Left renal cortex interstitium (tissue), 4 donors: ENCODE data around the gene OTOG. TPM values are rescaled to one million over a fixed set of nuclear protein-coding genes. Genes with fewer than 3 reads are reported as not detected.
"Not testable (repeated sequence)": the region's sequence is repeated elsewhere in the genome, so short reads cannot be mapped to it uniquely, and the experiment has no call there.

Experiments used
- DNase-seq, 4 donors: peaks; one replicate each; pipeline ENCODE4 v3.0.0-alpha.2; 2013; ENCODE audit warnings: low read depth in 4 of 4, low spot score in 2 of 4, missing footprints in 1 of 4
- polyA plus RNA-seq, 4 donors: library from polyadenylated mRNA; unstranded; fragments of 120-200 nt; gene quantifications; one replicate each; pipeline ENCODE4 v1.2.1, GENCODE V29; 2013; ENCODE audit not compliant: insufficient read length in 4 of 4

The OTOG gene
- polyA plus RNA-seq, 4 donors, result 0.11 to 0.90 (median 0.24) TPM

DNA sequence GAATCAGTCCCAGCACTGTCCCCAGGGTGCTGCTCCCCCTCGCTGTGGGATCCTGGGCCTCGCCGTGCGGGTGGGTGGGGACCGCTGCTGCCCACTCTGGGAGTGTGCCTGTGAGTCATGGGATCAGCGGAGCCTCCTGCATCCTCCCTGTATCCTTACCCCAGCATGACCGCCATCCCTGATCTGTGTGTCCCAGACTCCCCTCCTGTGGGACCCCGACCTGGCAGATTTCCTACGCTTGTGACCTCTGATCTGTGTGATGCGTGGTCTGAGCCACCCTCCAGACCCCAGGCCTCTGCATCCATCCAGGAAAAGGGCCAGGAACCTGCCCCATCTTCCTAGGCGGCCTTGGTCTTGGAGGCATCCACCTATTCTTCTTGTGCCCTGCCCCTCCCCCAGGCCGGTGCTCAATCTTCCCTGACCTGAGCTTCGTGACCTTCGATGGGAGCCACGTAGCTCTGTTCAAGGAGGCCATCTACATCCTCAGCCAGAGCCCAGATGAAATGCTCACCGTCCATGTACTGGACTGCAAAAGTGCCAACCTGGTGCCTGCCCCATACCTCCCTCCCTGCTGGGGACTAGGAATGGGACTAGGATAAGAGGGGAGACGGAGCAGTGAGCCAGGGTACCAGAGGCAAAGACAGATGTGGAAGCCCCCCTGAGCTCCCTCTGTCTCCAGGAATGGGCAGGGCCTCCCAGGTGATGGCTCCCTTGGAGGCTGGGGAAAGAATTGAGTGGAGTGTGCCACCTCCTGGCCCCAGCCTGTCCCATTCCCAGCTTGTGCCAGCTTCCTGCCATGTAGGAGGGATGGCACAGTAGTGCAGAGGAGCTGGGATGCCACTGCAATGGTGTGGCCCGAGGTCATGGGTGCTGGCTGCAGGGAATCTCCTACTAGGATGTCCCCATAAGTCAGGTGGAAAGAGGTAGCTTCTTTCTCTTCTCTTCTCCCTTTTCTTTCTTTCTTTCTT, 65.4 kb downstream of the OTOG start:
- DNase-seq, result no peak

DNA sequence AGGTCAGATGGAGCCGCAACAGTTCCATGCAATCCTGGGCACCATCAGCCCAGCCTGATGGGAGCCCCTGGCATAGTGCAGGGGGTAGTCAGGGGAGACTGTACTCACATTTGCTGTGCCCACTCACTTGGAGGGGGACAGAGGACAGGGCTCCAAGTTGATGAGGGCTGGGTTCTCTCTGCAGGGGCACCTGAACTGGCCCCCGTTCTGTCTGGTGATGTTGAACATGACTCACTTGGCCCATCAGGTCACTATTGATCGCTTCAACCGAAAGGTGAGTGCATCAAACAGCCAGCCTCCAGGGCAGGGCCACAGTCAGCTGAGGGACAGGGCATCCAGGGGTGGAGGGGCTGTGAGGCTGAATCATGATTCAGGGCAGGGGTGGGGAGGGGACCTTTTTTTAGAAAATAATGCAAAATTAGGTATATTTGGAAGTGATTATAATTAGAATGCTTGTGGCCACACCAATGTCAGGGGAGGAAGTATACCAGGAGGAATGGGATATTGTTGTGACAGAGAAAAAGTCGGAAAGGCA, 66.4 kb downstream of the OTOG start:
- DNase-seq, result no peak

DNA sequence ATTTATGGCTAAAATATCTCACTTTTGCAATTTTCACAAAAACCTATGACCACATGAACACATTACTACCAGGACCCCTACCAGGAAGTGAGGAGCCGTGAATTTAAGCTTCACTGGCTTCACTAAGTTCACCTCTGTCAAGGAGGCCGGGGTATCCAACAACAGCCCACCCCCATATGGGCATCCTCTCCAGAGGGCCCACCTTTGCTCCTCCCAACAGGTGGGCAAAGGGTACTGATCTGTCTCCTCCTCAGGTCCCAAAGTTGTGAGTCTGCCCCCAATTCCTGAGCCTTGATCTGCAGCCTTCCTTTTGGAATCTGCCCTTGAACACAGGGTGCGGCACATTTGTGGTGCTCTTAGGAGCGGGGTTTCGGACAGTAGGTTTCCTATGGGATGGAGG, 66.9 kb downstream of the OTOG start:
- DNase-seq, result no peak

DNA sequence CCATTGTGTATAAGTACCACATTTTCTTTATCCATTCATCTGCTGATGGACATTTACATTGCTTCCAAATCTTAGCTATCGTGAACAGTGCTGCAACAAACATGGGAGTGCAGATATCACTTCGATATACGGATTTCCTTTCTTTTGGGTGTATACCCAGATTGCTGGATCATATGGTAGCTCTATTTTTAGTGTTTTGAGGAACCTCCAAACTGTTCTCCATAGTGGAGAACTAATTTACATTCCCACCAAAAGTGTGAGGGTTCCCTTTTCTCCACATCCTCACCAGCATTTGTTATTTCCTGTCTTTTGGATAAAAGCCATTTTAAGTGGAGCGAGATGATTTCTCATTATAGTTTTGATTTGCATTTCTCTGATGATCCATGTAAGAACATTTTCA, 75.7 kb downstream of the OTOG start:
- DNase-seq, result not testable (repeated sequence)

DNA sequence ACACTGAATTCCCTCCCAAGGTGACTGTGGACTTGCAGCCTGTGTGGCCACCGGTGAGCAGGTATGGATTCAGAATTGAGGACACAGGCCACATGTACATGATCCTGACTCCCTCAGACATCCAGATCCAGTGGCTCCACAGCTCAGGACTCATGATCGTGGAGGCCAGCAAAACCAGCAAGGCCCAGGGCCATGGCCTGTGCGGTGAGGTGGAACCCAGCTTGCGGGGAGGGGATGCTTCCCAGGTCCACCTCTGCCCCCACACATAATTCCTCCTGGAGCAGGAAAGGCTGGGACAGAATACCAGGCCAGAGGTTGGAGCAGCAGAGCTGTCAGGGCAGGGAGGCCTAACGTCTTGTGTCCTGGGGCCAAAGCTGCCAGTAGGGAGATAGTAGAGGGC, 82.1 kb downstream of the OTOG start:
- no peak for DNase-seq

DNA sequence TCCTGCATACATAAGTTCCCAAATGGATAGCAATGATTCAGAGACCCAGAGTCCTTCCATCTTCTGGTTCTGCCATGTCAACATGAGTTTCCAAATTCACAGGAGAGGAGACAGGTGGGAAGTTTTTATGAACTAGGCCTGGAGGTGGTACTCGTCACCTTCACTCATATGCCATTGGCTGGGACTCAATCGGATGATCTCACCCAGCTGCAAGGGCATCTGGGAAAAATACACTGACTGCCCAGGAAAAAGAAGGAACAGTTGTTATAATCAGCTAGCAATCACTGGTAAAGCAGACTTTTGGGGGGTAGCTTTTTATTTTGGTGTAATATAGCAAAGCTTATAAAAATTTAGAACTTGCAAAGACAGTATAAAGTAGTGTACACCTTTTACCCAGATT, 83.9 kb downstream of the OTOG start:
- DNase-seq, result no peak

DNA sequence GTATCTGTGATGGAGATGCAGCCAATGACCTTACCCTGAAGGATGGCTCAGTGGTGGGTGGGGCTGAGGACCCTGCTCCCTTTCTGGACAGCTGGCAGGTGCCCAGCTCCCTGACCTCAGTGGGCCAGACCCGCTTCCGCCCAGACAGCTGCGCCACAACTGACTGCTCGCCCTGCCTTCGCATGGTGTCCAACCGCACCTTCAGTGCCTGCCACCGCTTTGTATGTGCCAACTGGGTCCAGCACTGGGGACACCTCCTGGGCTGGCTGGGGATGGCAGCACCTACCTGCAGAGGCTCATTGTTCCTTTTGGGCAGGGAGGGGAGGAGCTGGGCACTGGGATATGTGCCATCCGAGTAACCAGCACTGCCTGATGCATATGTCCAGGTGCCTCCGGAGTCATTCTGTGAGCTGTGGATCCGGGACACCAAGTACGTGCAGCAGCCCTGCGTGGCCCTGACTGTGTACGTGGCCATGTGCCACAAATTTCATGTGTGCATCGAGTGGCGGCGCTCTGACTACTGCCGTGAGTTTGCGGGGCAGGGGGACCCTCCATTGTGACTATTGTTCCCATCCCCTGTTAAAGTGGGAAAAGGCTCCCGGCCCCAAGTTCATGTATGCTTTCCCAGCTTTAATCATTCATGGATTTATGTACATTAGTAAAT, 84.8 kb downstream of the OTOG start:
- no peak for DNase-seq

DNA sequence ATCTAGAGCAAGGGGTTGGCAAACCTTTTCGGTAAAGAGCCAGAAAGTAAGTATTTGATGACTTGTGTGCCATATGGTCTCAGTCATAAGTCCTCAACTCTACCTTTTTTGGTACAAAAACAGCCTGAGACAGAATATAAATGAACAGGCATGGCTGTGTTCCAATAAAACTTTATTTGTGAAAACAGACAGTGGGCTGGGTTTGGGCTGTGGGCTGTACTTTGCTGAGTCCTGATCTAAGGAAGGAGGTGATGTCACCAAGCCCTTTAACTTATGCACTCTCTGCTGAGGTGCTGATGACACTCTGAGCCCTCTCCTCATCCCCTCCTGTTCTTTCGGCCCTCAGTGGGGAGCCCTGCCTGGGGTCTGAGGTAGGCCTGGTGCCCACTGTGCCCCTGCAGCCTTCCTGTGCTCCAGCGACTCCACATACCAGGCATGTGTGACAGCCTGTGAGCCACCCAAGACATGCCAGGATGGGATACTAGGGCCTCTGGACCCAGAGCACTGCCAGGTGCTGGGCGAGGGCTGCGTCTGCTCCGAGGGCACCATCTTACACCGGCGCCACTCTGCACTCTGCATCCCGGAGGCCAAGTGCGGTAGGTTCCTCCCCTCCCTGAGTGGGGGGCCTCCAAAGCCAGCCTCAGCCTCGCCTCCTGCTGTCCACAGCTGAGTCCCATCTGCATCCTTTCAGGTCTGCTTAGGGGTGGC, 86.4 kb downstream of the OTOG start:
- DNase-seq, result no peak

DNA sequence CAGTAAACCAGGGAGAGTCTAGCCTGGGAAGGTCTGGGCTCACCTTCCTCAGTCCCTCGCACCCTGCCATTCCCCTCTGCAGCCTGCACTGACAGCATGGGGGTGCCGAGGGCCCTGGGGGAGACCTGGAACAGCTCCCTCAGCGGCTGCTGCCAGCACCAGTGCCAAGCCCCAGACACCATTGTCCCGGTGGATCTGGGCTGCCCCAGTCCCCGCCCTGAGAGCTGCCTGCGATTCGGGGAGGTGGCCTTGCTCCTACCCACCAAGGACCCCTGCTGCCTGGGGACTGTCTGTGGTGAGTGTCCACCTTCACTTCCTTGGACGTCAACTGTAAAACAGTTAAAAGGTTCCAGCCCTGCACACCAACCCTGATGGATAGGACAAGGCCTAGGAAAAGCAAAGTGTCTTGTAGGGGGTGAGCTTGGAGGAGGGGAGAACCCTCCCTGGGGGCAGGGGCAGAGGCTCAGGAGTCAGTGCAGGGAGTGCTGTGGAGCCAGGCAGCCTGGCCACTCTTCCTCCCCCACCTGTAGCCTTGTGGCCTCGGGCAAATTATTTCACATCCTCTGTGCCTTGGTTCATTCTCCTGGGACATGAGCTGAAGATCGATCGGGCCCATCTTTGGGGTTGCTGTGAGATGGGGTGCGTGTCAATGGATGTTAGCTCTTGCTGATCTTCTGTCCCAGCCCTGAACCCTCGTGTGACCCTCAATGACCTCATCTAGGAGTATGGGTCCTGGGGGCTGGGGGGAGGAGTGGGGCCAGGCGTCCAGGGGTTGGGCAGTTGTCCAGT, 87.1 kb downstream of the OTOG start:
- no peak for DNase-seq

DNA sequence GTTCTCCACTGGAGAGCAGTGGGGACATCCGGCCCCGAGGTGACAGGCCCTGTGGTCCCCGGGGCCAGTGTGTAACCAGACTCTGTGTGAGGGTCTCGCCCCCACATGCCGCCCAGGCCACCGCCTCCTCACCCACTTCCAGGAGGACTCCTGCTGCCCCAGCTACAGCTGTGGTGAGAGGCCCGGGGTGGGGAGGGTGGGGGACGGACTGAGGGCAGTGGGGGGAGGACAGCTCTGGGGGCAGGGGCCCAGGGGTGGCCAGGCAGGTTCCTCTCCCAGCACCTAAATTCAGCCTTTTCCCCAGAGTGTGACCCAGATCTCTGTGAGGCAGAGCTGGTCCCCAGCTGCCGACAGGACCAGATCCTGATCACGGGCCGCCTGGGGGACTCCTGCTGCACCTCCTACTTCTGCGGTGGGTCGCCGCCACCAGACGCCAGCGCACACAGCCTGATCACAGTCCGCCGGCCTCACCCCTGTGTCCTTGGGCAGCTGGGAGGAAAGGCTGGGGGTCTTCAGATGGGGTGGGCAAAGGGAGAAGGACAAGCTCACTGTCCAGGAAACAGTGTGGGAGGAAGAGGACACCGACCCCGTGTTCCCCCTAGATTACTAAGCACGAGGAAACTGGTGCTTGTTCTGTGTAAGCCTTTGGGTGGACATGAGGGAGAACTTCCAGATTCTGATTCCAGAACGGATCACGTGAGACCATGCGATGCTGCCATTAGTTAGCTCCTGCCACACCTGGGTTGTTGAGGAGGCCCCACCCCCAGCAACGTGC, 87.9 kb downstream of the OTOG start:
- no peak for DNase-seq

DNA sequence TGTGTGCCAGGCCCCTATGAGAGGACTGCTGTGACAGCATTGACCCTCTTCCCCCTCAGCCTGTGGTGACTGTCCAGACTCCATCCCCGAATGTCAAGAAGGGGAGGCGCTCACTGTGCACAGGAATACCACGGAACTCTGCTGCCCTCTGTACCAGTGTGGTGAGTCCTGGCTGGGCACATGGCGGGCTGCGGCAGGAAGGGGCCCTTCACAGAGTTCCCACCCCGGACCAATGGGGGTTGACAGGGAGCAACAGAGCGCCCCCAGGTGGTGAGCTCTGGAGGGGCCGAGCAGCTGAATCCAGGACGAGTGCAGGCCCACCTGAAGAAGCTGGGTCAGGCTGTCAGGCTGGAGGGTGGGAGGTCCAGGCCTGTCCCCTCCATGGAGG, 88.5 kb downstream of the OTOG start:
- DNase-seq, result no peak

DNA sequence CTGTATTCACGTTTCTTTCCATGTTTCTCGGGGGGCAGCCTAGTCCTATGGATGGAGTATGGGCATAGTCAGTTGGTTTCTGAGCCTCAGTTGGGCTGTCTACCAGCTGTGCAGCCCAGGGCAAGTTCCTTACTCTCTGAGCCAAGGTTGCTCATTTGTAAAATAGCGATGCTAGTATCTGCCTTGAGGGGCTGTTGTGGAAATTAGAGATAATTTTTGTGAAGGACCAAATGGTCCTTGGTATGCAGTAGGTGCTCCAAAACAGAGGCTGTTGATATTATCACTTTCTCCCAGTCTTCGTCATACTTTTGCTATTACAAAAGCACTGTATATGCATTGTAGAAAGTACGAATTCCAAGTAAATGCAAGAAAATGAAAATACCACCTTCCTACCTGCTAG, 89.7 kb downstream of the OTOG start:
- DNase-seq, result no peak

DNA sequence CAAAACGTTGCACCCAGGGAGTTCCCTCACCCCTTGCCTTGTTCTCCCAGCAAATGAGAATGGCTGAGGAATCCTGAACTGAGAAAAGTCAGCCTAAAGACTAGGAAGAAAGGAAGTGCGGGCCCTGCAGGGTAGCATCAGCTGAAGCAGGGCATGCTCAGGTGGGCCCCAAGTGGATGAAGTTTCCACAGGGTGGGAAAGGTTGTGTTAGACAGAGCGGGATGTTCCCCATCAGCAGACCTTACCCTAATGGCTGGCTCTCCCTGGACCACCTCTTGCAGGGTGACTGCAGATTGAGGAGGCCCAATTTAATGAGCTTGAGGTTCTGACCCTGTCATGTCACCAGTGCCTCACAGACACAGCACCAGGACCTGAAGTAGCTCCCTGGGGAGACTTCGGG, 90.8 kb downstream of the OTOG start:
- DNase-seq, result no peak

DNA sequence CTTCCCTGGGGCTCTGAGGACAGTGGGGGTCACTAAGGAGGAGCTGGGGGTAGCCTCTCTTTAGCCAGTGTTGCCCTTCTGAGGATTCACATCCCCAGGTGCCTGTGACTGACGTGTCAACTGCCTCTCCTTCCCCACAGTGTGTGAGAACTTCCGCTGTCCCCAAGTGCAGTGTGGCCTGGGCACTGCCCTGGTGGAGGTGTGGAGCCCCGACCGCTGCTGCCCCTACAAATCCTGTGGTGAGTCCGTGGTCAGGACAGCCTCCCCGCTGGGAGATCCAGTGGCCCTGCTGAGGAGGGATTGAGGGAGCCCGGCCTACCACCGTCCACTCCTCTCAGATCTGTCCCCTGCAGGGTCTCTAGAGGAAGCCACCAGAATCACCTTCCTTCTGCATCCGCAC, 91.3 kb downstream of the OTOG start:
- no peak for DNase-seq

DNA sequence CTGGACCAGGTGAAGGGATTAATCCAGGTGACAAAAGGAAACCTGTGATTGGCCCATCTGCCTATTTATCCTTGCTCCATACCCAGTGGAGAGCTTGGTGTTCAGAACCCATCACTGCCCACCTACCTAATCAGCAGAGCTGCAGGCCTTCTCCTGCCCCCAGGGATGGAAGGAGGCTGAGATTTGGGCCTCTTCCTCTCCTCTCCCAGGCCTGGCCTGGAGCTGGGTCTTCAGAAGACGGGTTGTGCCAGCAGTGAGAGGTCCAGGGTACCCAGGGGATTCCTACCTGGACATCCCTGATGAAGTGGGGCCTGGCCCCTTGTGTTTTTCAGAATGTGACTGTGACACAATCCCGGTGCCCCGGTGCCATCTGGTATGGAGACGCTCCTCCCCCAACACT, 92.0 kb downstream of the OTOG start:
- DNase-seq, result no peak

DNA sequence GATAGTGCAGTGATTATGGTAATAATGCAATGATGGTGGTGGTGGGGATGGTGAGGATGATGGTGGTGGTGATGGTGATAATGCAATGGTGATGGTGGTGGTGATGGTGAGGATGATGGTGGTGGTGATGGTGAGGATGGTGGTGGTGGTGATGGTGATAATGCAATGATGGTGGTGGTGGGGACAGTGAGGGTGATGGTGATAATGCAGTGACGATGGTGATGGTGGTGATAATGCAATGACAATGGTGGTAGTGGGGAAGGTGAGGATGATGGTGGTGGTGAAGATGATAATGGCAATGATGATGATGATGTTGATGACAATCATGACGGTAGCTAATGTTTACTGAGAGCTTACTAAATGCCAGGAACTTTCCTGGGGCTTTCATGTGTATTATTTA, 92.7 kb downstream of the OTOG start:
- no peak for DNase-seq

DNA sequence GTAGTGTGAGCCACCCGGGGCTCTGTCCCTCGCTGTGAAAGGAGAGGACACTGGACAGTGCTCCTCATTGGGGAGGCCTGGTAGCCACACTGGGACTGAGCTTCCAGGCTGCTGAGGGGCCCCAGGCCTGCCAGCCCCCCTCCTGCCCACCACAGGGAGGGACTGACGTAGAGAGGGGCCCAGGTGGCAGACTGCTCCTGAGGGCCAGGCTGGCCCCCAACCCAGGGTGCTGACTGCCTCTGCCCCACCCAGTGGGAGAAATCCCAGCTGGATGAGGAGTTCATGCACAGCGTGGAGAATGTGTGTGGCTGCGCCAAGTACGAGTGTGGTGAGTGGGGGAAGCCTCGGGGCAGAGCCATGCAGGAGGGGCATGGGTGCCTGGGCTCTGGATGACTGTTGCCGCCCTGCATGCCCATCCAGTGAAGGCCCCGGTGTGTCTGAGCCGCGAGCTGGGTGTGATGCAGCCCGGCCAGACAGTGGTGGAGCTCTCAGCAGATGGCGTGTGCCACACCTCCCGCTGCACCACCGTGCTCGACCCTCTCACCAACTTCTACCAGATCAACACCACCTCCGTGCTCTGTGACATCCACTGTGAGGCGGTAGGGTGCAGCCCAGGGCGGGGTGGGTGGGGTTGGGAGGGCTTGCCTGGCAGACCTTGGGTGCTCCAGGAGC, 93.6 kb downstream of the OTOG start:
- no peak for DNase-seq

DNA sequence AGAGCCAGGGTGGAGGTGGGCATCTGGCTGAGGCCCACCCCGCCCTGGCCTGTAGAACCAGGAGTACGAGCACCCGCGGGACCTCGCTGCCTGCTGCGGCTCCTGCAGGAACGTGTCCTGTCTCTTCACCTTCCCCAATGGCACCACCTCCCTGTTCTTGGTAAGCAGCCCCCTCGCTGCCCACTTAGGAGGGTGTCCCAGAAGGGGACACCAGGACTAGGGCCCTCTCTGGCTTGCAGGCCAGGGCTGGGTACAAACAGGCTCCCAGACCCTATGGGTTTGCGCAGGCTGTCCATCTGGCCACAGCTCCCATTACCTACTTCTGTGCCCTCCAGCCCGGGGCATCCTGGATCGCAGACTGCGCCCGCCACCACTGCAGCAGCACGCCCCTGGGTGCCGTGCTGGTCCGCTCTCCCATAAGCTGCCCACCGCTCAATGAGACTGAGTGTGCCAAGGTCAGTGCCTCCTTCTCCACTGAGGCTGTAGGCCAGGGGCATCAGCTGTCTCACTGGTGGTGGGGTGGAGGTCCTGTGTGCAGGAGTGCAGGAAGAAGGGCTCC, 94.8 kb downstream of the OTOG start:
- no peak for DNase-seq

DNA sequence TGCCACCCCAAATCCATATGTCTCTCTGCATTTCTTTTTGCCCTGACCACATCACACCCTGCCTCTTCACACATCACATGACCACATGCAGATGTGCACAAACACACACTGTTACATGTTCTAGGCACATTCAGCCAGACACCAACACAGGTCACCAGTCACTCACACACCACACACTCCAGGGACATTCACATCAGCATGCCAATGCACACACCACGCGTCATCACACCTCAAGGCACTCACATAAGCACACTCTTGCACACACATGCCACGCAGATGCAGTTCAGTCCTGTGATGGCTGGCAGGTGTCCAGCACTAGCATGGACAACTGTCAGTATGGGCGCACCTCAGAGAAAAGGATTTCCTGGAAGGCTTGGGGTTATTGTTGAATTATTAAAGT, 95.3 kb downstream of the OTOG start:
- DNase-seq, result no peak
